H1 (cell line): ENCODE data around the gene ARID5B. TPM values are rescaled to one million over a fixed set of nuclear protein-coding genes. Genes with fewer than 3 reads are reported as not detected.

Source experiments
- ATF2 ChIP-seq: IDR thresholded peaks from 2 replicates; pipeline ENCODE4 v1.6.1; 2012; ENCODE audit warnings: low read length, inconsistent platforms
- KDM5A ChIP-seq: fragments of 200-600 bp; IDR thresholded peaks from 2 replicates; pipeline ENCODE4 v1.7.1; 2012; ENCODE audit warnings: mild to moderate bottlenecking, low read length, inconsistent platforms, mixed read lengths
- polyA plus RNA-seq, 7 experiments: library from polyadenylated mRNA; depleted of rRNA in 3 of 7; stranded (reverse) in 5 of 7; unstranded in 2 of 7; fragments of >200 nt in 5 of 7; fragments of 200-250 nt in 2 of 7; gene quantifications; 1 replicate in 5 of 7; 2 replicates in 1 of 7; 4 replicates in 1 of 7; pipeline versions ENCODE4 v1.2.1 to v1.2.3, GENCODE V29; 2011 to 2013; ENCODE audit warnings: missing spikeins in 2 of 7, mixed read lengths in 2 of 7
- total RNA-seq: library from RNA; stranded (reverse); fragmentation: NEBNext Ultra II Directional; extraction: Animal tissue kit (Norgen Biotek cat#: 25700); gene quantifications from 2 replicates; pipeline ENCODE4 v1.2.1, GENCODE V29; 2021
- TF ChIP-seq, protein P1 (sequence below): fragments of 300-600 bp; sonication (generic); IDR thresholded peaks from 2 replicates; pipeline ENCODE4 v1.7.1; 2012; ENCODE audit warnings: low read length, moderate library complexity, mild to moderate bottlenecking, inconsistent platforms; ENCODE audit not compliant: insufficient replicate concordance

Gene ARID5B
- total and polyA plus RNA-seq, 2 of the 8 experiments (the other 6 are each of a cell fraction or from before 2014, with no cell fraction given): 0.21 to 1.1 TPM

DNA sequence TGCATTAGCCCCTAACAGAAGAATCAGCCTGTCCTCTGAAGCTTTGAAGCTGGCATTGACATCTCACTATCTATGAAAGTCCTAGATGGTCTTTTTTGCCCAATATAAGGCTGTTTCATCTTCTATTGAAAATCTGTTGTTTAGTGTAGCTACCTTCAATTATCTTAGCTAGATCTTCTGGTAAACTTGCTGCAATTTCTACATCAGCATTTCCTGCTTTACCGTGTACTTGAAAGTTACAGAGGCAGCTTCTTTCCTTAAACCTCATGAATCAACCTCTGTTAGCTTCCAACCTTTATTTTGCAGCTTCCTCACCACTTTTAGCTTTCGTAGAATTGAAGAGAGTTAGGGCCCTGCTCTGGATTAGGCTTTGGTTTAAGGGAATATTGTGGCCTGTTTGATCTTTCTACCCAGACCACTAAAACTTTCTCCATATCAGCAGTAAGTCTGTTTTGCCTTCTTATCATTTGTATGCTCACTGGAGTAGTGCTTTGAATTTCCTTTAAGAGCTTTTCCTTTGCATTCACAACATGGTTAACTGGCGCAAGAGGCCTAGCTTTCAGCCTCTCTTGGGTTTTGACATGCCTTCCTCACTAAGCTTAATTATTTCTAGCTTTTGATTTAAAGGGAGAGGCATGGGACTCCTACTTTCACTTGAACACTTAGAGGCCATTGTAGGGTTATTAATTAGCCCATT is 32.5 kb downstream of the ARID5B start (continued):
- TF ChIP-seq, protein P1, sequence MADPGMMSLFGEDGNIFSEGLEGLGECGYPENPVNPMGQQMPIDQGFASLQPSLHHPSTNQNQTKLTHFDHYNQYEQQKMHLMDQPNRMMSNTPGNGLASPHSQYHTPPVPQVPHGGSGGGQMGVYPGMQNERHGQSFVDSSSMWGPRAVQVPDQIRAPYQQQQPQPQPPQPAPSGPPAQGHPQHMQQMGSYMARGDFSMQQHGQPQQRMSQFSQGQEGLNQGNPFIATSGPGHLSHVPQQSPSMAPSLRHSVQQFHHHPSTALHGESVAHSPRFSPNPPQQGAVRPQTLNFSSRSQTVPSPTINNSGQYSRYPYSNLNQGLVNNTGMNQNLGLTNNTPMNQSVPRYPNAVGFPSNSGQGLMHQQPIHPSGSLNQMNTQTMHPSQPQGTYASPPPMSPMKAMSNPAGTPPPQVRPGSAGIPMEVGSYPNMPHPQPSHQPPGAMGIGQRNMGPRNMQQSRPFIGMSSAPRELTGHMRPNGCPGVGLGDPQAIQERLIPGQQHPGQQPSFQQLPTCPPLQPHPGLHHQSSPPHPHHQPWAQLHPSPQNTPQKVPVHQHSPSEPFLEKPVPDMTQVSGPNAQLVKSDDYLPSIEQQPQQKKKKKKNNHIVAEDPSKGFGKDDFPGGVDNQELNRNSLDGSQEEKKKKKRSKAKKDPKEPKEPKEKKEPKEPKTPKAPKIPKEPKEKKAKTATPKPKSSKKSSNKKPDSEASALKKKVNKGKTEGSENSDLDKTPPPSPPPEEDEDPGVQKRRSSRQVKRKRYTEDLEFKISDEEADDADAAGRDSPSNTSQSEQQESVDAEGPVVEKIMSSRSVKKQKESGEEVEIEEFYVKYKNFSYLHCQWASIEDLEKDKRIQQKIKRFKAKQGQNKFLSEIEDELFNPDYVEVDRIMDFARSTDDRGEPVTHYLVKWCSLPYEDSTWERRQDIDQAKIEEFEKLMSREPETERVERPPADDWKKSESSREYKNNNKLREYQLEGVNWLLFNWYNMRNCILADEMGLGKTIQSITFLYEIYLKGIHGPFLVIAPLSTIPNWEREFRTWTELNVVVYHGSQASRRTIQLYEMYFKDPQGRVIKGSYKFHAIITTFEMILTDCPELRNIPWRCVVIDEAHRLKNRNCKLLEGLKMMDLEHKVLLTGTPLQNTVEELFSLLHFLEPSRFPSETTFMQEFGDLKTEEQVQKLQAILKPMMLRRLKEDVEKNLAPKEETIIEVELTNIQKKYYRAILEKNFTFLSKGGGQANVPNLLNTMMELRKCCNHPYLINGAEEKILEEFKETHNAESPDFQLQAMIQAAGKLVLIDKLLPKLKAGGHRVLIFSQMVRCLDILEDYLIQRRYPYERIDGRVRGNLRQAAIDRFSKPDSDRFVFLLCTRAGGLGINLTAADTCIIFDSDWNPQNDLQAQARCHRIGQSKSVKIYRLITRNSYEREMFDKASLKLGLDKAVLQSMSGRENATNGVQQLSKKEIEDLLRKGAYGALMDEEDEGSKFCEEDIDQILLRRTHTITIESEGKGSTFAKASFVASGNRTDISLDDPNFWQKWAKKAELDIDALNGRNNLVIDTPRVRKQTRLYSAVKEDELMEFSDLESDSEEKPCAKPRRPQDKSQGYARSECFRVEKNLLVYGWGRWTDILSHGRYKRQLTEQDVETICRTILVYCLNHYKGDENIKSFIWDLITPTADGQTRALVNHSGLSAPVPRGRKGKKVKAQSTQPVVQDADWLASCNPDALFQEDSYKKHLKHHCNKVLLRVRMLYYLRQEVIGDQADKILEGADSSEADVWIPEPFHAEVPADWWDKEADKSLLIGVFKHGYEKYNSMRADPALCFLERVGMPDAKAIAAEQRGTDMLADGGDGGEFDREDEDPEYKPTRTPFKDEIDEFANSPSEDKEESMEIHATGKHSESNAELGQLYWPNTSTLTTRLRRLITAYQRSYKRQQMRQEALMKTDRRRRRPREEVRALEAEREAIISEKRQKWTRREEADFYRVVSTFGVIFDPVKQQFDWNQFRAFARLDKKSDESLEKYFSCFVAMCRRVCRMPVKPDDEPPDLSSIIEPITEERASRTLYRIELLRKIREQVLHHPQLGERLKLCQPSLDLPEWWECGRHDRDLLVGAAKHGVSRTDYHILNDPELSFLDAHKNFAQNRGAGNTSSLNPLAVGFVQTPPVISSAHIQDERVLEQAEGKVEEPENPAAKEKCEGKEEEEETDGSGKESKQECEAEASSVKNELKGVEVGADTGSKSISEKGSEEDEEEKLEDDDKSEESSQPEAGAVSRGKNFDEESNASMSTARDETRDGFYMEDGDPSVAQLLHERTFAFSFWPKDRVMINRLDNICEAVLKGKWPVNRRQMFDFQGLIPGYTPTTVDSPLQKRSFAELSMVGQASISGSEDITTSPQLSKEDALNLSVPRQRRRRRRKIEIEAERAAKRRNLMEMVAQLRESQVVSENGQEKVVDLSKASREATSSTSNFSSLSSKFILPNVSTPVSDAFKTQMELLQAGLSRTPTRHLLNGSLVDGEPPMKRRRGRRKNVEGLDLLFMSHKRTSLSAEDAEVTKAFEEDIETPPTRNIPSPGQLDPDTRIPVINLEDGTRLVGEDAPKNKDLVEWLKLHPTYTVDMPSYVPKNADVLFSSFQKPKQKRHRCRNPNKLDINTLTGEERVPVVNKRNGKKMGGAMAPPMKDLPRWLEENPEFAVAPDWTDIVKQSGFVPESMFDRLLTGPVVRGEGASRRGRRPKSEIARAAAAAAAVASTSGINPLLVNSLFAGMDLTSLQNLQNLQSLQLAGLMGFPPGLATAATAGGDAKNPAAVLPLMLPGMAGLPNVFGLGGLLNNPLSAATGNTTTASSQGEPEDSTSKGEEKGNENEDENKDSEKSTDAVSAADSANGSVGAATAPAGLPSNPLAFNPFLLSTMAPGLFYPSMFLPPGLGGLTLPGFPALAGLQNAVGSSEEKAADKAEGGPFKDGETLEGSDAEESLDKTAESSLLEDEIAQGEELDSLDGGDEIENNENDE: no peak
- TF ChIP-seq KDM5A (no peak), ATF2 (no peak)
